Measurements from ENCODE around the gene TMEM125. TPM values are rescaled to one million over a fixed set of nuclear protein-coding genes. Genes with fewer than 3 reads are reported as not detected.

Gene TMEM125
- total RNA-seq, 1 experiment from 2014 or later, result 21.5 TPM

DNA sequence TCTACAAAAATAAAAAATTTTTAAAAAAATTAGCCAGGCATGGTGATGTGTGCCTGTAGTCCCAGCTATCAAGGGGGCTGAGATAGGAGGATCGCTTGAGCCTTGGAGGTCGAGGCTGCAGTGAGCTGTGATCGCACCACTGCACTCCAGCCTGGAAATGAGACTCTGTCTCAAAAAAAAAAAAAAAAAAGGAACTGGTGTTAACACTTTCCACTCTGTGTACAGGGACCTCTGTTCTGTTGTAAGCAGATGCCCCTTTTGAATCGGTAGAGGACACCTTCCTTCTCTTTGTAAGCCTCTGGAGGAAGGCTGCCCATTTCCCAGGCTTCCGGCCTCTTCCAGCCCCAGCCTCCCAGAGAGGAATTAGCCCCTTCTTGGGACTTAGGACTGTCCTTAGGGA lies 22.9 kb downstream of the TMEM125 start (continued):
- TF ChIP-seq ZNF396 (CRISPR knock-in tag; IDR thresholded peaks at IDR 0.05; ENCODE audit: borderline replicate concordance) (no peak), ZNF263 (CRISPR knock-in tag; IDR thresholded peaks at IDR 0.05; ENCODE audit: low read depth) (no peak), EMX1 (CRISPR knock-in tag; IDR thresholded peaks at IDR 0.05) (no peak)
- TF ChIP-seq, protein P1, sequence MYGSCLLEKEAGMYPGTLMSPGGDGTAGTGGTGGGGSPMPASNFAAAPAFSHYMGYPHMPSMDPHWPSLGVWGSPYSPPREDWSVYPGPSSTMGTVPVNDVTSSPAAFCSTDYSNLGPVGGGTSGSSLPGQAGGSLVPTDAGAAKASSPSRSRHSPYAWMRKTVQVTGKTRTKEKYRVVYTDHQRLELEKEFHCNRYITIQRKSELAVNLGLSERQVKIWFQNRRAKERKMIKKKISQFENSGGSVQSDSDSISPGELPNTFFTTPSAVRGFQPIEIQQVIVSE (CRISPR knock-in tag; IDR thresholded peaks at IDR 0.05; ENCODE audit: borderline replicate concordance), result no peak
- TF ChIP-seq, protein P2, sequence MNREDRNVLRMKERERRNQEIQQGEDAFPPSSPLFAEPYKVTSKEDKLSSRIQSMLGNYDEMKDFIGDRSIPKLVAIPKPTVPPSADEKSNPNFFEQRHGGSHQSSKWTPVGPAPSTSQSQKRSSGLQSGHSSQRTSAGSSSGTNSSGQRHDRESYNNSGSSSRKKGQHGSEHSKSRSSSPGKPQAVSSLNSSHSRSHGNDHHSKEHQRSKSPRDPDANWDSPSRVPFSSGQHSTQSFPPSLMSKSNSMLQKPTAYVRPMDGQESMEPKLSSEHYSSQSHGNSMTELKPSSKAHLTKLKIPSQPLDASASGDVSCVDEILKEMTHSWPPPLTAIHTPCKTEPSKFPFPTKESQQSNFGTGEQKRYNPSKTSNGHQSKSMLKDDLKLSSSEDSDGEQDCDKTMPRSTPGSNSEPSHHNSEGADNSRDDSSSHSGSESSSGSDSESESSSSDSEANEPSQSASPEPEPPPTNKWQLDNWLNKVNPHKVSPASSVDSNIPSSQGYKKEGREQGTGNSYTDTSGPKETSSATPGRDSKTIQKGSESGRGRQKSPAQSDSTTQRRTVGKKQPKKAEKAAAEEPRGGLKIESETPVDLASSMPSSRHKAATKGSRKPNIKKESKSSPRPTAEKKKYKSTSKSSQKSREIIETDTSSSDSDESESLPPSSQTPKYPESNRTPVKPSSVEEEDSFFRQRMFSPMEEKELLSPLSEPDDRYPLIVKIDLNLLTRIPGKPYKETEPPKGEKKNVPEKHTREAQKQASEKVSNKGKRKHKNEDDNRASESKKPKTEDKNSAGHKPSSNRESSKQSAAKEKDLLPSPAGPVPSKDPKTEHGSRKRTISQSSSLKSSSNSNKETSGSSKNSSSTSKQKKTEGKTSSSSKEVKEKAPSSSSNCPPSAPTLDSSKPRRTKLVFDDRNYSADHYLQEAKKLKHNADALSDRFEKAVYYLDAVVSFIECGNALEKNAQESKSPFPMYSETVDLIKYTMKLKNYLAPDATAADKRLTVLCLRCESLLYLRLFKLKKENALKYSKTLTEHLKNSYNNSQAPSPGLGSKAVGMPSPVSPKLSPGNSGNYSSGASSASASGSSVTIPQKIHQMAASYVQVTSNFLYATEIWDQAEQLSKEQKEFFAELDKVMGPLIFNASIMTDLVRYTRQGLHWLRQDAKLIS (CRISPR knock-in tag; IDR thresholded peaks at IDR 0.05; ENCODE audit: borderline replicate concordance), result no peak

DNA sequence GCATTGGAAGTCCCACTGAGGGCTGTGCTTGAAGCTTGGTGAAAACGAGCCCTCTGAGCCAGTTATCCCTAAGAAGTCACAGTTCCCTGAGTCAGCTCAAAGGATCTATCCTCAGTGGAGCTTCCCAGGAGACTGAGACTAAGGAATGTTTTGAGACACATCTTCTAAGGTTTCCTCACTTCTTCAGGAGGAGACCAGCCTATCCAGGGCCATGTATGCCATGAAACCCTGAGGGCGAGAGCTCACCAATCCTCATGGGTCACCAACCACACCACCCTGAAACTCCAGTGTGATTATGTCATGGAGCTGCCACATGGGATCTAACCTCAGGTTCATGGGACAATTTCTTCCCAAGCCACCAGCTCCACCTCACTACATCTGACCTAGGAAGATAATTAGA lies 23.4 kb downstream of the TMEM125 start:
- H3K4me1 Mint-ChIP-seq, result peaks cover 28% of the 10 kb centered on the region
- H3K4me3 Mint-ChIP-seq, result no peak overlapping the region
- no peaks in the 10 kb centered on the region for H3K9me3 Mint-ChIP-seq
- peak overlapping the region; percentile 82; the same call in 1 of the 2 replicates for H3K27ac Mint-ChIP-seq
- DNase-seq (ENCODE audit: low spot score) (no peak), ATAC-seq (no peak)
- no peaks in the 10 kb centered on the region for H3K36me3 Mint-ChIP-seq
- TF ChIP-seq TCF7 (CRISPR knock-in tag; IDR thresholded peaks at IDR 0.05; ENCODE audit: low read depth) (no peak), MXD4 (CRISPR knock-in tag; IDR thresholded peaks at IDR 0.05; ENCODE audit: borderline replicate concordance) (no peak), RORB (CRISPR knock-in tag; IDR thresholded peaks at IDR 0.05) (no peak), GABPB1 (CRISPR knock-in tag; IDR thresholded peaks at IDR 0.05) (no peak)
- TF ChIP-seq, protein P1 (CRISPR knock-in tag; IDR thresholded peaks at IDR 0.05; ENCODE audit: borderline replicate concordance), result no peak
- TF ChIP-seq, protein P3, sequence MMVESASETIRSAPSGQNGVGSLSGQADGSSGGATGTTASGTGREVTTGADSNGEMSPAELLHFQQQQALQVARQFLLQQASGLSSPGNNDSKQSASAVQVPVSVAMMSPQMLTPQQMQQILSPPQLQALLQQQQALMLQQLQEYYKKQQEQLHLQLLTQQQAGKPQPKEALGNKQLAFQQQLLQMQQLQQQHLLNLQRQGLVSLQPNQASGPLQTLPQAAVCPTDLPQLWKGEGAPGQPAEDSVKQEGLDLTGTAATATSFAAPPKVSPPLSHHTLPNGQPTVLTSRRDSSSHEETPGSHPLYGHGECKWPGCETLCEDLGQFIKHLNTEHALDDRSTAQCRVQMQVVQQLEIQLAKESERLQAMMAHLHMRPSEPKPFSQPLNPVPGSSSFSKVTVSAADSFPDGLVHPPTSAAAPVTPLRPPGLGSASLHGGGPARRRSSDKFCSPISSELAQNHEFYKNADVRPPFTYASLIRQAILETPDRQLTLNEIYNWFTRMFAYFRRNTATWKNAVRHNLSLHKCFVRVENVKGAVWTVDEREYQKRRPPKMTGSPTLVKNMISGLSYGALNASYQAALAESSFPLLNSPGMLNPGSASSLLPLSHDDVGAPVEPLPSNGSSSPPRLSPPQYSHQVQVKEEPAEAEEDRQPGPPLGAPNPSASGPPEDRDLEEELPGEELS (CRISPR knock-in tag; IDR thresholded peaks at IDR 0.05), result no peak
- CTCF ChIA-PET, result interaction anchor here (0.8 to 1.8 kb wide), 2 partner anchors 24 to 65 kb away, joined by 4 to 6 read pairs; partner anchors contain the start of gene CDC20
- H3K27me3 Mint-ChIP-seq (ENCODE audit: low read depth), result no peaks in the 10 kb centered on the region
- POLR2A ChIA-PET, result no interaction called here

DNA sequence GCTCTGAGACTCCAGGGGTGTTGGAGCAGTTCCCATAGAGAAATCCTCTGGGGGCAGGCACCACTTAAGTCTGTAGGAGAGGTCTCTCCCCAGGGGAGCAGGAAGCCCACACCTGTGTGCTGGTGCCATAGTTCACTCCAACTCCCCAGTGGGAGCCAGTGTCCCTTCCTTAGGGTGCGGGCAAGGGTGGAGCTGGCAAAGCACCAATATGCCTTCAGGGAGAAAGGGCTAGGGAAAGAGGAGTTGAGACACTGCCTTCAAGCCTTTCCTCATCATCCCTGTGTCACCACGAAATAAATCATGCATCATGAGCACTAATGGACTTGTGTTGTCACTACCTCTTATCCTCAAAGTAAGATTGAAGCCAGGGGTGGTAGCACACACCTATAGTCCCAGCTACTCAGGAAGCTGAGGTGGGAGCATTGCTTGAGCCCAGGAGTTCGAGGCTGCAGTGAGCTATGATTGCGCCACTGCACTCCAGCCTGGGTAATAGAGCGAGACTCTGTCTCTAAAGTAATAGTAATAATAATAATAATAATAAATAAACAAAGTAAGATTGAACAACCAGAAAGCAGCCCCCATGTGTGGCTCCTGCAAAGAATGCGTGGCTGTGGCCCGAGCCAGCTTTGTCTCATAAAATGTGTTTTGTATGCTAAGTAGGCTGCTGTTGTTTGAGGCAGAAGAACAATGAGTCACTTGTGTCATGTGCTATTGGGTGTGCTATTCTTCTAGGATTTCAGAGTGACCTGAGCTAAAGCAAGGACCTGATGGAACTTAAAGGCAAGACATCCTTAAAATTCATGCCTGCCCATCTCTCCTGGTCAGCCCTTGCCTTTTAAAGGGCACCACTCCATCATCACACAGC lies 24.3 kb downstream of the TMEM125 start:
- Mint-ChIP-seq H3K36me3 (no peaks in the 10 kb centered on the region), H3K4me3 (no peak overlapping the region), H3K27ac (no peak overlapping the region), H3K27me3 (ENCODE audit: low read depth) (no peaks in the 10 kb centered on the region), H3K4me1 (peaks cover 34% of the 10 kb centered on the region), H3K9me3 (no peaks in the 10 kb centered on the region)
- CTCF ChIA-PET, result interaction anchor here (0.6 to 2.4 kb wide), 4 partner anchors 9 to 754 kb away, joined by 4 to 15 read pairs (median 9); partner anchors contain the start of genes C1orf210 and CDC20
- no peak for DNase-seq (ENCODE audit: low spot score)
- POLR2A ChIA-PET, result interaction anchor here (1.1 kb wide), 1 partner anchor 54 kb away, joined by 3 read pairs; no protein-coding TSS in a partner anchor
- ATAC-seq, result no peak
- TF ChIP-seq SP1 (CRISPR knock-in tag; conservative IDR thresholded peaks at IDR 0.05) (no peak), OVOL2 (CRISPR knock-in tag; IDR thresholded peaks at IDR 0.05; ENCODE audit: borderline replicate concordance) (no peak), NR3C1 (CRISPR knock-in tag; conservative IDR thresholded peaks at IDR 0.05; ENCODE audit: low read depth) (no peak), GTF2I (CRISPR knock-in tag; conservative IDR thresholded peaks at IDR 0.05) (no peak), ZNF317 (CRISPR knock-in tag; IDR thresholded peaks at IDR 0.05; ENCODE audit: borderline replicate concordance, low read depth) (no peak), TCF7 (CRISPR knock-in tag; IDR thresholded peaks at IDR 0.05; ENCODE audit: low read depth) (no peak), TEAD4 (CRISPR knock-in tag; IDR thresholded peaks at IDR 0.05) (no peak), SMAD3 (CRISPR knock-in tag; IDR thresholded peaks at IDR 0.05; ENCODE audit: borderline replicate concordance) (no peak)
- TF ChIP-seq, protein P4, sequence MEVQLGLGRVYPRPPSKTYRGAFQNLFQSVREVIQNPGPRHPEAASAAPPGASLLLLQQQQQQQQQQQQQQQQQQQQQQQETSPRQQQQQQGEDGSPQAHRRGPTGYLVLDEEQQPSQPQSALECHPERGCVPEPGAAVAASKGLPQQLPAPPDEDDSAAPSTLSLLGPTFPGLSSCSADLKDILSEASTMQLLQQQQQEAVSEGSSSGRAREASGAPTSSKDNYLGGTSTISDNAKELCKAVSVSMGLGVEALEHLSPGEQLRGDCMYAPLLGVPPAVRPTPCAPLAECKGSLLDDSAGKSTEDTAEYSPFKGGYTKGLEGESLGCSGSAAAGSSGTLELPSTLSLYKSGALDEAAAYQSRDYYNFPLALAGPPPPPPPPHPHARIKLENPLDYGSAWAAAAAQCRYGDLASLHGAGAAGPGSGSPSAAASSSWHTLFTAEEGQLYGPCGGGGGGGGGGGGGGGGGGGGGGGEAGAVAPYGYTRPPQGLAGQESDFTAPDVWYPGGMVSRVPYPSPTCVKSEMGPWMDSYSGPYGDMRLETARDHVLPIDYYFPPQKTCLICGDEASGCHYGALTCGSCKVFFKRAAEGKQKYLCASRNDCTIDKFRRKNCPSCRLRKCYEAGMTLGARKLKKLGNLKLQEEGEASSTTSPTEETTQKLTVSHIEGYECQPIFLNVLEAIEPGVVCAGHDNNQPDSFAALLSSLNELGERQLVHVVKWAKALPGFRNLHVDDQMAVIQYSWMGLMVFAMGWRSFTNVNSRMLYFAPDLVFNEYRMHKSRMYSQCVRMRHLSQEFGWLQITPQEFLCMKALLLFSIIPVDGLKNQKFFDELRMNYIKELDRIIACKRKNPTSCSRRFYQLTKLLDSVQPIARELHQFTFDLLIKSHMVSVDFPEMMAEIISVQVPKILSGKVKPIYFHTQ (CRISPR knock-in tag; IDR thresholded peaks at IDR 0.05), result no peak
- TF ChIP-seq, protein P5, sequence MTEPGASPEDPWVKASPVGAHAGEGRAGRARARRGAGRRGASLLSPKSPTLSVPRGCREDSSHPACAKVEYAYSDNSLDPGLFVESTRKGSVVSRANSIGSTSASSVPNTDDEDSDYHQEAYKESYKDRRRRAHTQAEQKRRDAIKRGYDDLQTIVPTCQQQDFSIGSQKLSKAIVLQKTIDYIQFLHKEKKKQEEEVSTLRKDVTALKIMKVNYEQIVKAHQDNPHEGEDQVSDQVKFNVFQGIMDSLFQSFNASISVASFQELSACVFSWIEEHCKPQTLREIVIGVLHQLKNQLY (CRISPR knock-in tag; IDR thresholded peaks at IDR 0.05), result no peak
- TF ChIP-seq, protein P1 (CRISPR knock-in tag; IDR thresholded peaks at IDR 0.05; ENCODE audit: borderline replicate concordance), result no peak

Data from WTC11 (cell line).